ENCODE results near the gene ERF. TPM values are rescaled to one million over a fixed set of nuclear protein-coding genes. Genes with fewer than 3 reads are reported as not detected.

Gene ERF
- total RNA-seq (2014; rRNA removed; shearing (Covaris generic)), result 34.6 and 42.1 TPM in 2 replicates

DNA sequence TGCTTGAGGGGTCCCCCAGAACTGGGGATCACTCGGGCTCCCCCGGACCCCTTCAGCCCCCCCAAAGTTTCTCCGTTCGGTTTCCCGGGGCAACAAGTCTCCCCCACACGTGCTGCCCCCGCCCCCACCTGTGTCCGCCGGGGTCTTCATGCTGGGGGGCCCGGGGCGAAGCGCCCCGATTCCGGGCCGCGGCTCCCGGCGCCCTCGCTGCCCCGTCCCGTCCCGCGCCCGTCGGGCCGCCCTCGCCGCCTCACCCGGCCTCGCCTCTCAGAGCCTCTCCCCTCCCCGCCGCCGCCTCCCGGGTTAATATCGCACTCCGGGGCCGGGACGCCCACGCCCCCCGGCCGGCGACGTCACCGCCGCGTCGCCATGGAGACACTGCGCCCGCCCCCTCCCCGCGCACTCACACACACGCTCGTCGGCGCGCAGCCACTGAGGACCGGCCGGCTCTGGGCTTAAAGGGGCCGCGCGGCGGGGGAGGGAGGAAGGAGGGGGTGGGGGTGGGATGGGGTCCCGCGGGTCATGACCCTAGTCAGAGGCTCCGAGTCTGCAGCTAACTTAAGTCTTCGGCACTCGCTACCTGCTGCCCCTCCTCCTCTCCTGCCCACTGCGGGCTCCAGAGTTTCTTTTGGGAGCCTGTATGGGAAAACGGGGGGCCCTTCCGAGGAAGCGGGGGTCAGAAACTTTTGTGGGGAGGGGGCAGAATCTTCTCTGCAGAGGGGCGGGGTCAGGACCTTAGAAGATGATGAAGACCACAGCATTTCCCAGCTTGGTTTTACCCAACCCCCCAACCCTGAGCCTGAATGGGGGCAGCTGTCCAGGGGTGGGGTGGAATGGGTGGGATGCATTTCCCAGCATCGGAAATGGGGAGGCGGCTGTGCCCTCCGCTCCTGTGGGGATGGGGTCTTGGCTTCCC, at the start of gene ERF:
TSS of gene ERF (minus strand) at position 279 of the 916 bp plus-strand sequence. CDS start at position 150, 129 bp downstream.
- peak; percentile 87 for DNase-seq (ENCODE audit: low read depth)

GRCh38 chr19:42303876-42304275, 48.9 kb upstream of the ERF start:
- no peak for DNase-seq (ENCODE audit: low read depth)

GRCh38 chr19:42303101-42303464, 48.2 kb upstream of the ERF start:
- no peak for DNase-seq (ENCODE audit: low read depth)

DNA sequence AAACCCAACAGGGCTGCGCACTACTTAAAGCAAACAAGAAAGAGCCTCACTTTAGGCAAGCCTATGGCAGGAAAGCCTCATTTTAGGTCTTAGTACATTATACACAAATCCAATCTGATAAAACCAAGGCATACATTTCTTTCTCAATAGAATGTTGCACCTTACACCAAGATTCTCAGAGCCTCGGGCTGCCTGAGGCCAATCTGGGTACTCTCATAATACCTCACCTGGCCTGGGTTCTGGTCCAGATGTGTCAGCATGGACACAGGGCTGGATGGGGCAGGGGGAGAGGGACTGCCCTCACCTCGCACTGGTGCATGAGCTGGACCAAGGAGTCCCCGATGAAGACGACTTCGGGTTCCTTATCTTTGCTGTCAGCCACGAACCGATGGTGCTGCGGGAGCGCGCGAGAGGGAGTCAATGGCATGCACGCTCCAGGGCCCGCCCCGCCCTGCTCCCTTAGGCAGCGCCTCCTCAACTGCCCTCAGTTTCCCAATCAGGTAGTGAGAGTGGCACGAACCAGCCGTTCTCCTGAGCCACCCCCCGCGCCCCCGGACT, 46.8 kb upstream of the ERF start, which contains the start of gene PRR19:
TSS of gene PRR19 (plus strand) at position 487 of the 558 bp plus-strand sequence. CDS start 7,453 bp downstream, outside the sequence.
- DNase-seq (ENCODE audit: low read depth), result no peak

GRCh38 chr19:42297039-42297438, 42.1 kb upstream of the ERF start:
- no peak for DNase-seq (ENCODE audit: low read depth)

DNA sequence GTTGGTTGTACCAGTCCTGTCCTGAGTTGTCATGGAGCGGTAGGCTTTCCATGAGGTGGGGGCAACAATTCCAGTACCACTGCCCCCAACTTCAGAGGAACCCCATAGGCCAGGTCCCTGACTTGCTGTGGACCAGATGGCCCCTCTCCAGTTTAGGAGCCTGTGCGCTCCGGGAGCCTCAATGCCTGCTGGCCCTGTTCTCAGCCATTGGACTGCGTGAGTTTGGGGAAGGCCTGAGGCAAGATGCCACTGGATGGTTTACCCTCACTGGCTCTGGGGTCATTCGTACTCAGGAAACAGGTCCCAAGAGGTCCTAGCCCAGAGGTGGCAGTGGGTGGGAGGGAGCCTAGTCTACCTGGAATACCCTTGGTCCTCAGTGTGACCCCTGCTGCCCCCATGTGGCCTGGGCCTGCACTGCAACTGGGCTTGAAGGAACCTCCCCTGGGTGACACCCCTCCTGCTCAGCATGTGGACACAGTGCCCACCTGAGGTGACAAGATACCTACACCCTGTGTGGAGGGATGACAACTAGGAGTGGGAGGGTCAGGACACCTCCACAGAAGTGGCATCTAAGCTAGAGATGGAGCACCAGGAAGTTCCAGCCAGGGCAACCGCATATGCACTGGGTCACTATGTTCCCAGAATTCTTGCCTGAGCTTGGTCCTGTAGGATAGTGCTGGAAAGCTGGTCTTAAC, 41.0 kb upstream of the ERF start:
- DNase-seq (ENCODE audit: low read depth), result peak; percentile 63

DNA sequence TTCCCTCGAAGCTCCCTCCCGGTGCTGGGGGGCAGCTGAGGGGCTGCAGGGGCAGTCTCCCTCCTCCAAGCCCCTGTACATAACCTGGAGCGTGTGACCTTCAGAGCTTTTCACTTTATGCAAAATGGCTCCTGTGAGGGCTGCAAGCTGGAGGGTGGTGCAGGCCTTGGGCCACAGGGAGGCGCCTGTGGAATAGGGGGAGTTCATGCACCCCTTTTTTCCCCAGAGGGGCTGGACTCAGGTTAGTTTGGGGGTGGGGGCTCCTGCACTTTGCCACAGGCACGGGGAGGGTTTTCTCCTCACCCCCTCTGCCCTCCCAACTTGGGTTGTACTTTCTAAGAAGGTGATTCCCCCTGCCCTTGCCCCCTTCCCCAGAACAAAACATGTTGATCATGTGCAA, 40.4 kb upstream of the ERF start:
- DNase-seq (ENCODE audit: low read depth), result no peak

DNA sequence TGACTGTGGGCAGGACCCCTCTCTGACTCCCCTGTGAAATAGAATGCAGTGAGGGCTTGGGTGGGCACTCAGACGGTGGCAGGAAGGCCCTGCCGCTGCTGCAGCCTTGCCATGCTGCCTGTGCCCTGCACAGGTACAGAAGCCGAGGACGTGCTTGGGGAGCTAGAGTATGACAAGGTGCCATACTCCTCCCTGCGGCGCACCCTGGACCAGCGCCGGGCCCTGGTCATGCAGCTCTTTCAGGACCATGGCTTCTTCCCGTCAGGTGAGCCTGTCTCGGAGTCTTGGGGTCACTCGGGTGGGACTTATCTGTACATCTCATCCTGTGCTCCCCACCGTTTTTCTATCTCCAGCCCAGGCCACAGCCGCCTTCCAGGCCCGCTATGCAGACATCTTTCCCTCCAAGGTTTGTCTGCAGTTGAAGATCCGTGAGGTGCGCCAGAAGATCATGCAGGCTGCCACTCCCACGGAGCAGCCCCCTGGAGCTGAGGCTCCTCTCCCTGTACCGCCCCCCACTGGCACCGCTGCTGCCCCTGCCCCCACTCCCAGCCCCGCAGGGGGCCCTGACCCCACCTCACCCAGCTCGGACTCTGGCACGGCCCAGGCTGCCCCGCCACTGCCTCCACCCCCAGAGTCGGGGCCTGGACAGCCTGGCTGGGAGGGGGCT, 39.7 kb upstream of the ERF start:
- no peak for DNase-seq (ENCODE audit: low read depth)

DNA sequence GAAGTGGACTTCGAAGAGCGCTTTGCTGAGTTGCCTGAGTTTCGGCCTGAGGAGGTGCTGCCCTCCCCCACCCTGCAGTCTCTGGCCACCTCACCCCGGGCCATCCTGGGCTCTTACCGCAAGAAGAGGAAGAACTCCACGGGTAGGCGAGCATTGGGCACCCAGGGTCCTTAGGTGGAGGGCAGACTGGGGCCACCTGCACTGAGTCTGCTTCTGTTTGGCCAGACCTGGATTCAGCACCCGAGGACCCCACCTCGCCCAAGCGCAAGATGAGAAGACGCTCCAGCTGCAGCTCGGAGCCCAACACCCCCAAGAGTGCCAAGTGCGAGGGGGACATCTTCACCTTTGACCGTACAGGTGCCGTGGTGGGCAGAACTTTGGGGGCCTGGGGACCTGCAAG, 39.0 kb upstream of the ERF start:
- no peak for DNase-seq (ENCODE audit: low read depth)

- no peak for DNase-seq (ENCODE audit: low read depth)
Observed at GRCh38 chr19:42293540-42293939, 38.6 kb upstream of the ERF start.

DNA sequence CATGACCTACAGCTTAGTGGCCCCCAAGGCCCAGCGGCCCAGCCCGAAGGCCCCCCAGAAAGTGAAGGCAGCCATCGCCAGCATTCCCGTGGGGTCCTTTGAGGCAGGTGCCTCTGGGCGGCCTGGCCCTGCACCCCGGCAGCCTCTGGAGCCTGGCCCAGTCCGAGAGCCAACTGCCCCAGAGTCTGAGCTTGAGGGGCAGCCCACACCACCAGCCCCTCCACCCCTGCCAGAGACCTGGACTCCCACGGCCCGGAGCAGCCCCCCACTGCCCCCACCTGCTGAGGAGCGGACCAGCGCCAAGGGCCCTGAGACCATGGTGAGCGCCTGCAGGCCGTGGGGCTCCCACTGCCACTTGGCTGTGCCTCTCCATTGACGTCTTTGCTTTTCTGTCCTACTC, 38.0 kb upstream of the ERF start:
- DNase-seq (ENCODE audit: low read depth), result no peak

- DNase-seq (ENCODE audit: low read depth), result no peak
Observed at GRCh38 chr19:42292042-42292960, 37.4 kb upstream of the ERF start.

DNA sequence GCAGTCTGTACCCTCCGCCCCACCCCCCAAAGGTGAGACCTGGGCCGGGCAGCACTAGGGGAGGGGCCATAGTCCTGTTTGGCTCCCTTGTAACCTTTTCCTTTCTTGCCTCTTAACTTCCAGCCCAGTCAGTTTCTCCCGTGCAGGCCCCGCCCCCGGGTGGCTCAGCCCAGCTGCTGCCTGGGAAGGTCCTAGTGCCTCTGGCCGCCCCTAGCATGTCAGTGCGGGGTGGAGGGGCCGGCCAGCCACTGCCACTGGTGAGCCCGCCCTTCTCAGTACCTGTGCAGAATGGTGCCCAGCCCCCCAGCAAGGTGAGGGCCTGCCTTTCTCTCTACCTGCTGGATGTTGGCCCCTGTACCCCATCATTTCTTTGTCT, 36.5 kb upstream of the ERF start:
- DNase-seq (ENCODE audit: low read depth), result no peak

GRCh38 chr19:42290523-42291434, 35.9 kb upstream of the ERF start:
- no peak for DNase-seq (ENCODE audit: low read depth)

- no peak for DNase-seq (ENCODE audit: low read depth)
Observed at GRCh38 chr19:42290136-42290522, 35.2 kb upstream of the ERF start.

GRCh38 chr19:42289556-42290041, 34.7 kb upstream of the ERF start:
- DNase-seq (ENCODE audit: low read depth), result no peak

DNA sequence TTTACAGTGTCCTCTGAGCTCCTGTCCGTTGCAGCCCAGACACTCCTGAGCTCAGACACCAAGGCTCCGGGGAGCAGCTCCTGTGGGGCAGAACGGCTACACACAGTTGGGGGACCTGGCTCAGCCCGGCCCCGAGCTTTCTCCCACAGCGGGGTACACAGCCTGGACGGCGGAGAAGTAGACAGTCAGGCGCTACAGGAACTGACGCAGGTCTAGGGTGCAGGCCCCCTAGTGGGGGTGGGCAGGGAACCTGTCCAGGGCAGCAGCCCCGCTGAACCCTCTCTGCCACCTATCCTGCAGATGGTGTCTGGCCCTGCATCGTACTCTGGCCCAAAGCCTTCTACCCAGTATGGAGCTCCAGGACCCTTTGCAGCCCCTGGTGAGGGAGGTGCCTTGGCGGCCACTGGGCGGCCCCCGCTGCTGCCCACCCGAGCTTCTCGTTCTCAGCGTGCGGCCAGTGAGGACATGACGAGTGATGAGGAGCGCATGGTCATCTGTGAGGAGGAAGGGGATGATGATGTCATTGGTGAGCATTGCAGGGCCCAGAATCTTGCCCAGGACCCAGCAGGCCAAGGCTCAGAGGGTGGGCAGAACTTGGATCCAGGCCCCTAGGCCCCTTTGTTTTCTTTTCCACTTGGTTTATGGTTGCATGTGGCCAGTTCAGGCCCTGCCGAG, 34.1 kb upstream of the ERF start:
- no peak for DNase-seq (ENCODE audit: low read depth)

DNA sequence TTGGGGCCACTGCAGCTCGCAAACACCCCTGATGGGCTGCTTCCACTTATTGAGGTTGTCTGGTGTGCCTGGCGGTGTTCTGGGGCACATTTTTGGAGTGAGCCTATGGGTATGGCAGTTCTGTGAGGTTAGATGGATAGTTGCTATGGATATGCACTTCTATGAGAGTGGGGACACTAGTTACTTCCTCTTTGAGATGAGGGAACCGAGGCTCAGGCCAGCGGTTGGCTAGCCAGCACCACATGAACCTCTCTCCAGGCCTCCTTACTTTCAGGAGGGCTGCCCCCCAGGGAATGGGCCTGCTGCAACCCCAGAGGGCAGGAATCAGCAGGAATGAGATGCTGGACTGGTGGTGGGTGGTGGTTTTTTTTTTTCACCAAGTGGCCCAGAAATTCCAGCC, 33.5 kb upstream of the ERF start:
- DNase-seq (ENCODE audit: low read depth), result no peak

DNA sequence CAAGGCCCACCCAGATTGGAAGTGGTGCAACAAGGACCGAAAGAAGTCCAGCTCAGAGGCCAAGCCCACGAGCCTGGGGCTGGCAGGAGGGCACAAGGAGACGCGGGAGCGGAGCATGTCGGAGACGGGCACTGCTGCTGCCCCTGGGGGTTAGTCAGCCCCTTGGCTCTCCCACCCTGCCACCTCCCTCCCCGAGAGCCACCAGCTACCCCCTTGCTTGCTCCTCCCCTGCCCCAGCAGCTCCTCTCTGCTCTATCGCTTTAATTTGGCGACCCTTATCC, 32.8 kb upstream of the ERF start:
- DNase-seq (ENCODE audit: low read depth), result no peak

Measured in M059J (cell line).